ENCODE results near the gene SH3BP1. TPM values are rescaled to one million over a fixed set of nuclear protein-coding genes. Genes with fewer than 3 reads are reported as not detected.

The SH3BP1 gene
- total RNA-seq, 1 donor from 2014 or later = 88.4 TPM

DNA sequence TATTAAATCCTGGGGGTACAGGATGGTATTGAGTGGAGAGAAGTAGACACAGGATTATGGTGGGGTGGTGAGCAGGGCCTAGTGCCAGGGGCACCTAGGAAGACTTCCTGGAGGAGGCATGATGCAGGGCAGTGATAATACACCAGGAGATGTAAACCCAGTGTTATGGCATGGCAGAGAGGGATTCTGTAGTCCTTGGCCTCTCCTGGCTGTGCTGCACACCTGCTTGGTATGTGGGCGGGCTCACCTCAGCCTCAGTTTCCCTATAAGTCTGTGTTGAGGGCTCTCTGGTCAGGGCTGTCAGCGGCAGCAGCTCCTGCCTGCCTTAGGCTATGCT is 21.2 kb downstream of the SH3BP1 start:
- Mint-ChIP-seq H3K36me3 (ENCODE audit: low read depth) (peaks cover 21% of the 10 kb centered on the region), H3K4me1 (peaks cover 49% of the 10 kb centered on the region), H3K4me3 (peak overlapping the region; percentile 85), H3K27me3 (no peaks in the 10 kb centered on the region), H3K9me3 (no peaks in the 10 kb centered on the region), H3K27ac (peak overlapping the region; percentile 76)
- TF ChIP-seq, protein P1, sequence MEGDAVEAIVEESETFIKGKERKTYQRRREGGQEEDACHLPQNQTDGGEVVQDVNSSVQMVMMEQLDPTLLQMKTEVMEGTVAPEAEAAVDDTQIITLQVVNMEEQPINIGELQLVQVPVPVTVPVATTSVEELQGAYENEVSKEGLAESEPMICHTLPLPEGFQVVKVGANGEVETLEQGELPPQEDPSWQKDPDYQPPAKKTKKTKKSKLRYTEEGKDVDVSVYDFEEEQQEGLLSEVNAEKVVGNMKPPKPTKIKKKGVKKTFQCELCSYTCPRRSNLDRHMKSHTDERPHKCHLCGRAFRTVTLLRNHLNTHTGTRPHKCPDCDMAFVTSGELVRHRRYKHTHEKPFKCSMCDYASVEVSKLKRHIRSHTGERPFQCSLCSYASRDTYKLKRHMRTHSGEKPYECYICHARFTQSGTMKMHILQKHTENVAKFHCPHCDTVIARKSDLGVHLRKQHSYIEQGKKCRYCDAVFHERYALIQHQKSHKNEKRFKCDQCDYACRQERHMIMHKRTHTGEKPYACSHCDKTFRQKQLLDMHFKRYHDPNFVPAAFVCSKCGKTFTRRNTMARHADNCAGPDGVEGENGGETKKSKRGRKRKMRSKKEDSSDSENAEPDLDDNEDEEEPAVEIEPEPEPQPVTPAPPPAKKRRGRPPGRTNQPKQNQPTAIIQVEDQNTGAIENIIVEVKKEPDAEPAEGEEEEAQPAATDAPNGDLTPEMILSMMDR (IDR thresholded peaks at IDR 0.05) = no peak
- ChIA-PET POLR2A (interaction anchor here (1.5 to 8.0 kb wide), 9 partner anchors 13 to 183 kb away, joined by 5 to 181 read pairs (median 16); partner anchors contain the start of genes ANKRD54, GGA1 and LGALS1), CTCF (interaction anchor here (0.6 to 5.4 kb wide), 8 partner anchors 11 to 203 kb away, joined by 3 to 107 read pairs (median 8); partner anchors contain the start of genes LGALS1 and NOL12)
- no peak for ATAC-seq (ENCODE audit: low read depth)
- intact Hi-C loops (cut with micrococcal nuclease) = loop anchor here (1.0 kb wide), 2 partner anchors 21 to 203 kb away; no protein-coding TSS in a partner anchor
- no peak for DNase-seq

DNA sequence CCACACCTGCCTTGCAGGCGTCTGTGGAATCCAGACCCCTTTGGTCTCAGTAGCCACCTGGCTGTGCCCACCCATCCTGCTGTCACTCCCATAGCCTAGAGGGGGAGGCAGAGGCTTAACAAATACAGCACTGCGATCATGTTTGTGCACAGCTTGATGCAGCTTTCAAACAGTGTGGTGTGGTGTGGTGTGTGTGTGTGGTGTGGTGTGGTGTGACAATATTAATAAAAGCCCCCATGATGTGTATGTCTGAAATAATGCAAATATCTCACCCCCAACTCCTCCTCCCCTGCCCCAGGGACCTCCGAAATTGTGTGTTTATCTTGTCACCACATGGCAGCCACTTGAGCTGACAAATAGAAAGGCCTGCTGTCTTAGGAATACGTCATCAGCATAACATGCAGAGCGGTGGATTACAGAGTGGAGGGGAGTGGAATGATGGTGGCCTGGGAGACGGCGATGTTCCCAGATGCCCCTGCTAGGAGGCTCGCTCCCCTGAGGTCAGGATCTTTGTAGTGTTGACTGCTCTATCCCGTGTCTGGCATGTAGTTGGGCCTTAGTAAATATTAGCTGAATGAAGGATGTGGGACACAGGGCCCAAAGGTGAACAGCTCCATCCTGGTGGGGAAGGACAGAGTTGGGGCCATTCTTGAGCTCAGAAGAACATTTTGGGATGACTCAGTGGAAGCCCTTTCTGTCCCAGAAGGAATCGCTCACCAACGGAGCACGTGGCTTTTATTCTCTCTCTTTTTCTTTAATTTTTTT is 21.9 kb downstream of the SH3BP1 start:
- H3K9me3 Mint-ChIP-seq = no peaks in the 10 kb centered on the region
- TF ChIP-seq, protein P1 (IDR thresholded peaks at IDR 0.05) = no peak
- peak overlapping the region; percentile 85 for H3K27ac Mint-ChIP-seq
- ChIA-PET POLR2A (interaction anchor here (0.7 to 8.0 kb wide), 9 partner anchors 13 to 57 kb away, joined by 5 to 181 read pairs (median 9); partner anchors contain the start of genes GGA1 and LGALS1), CTCF (interaction anchor here (0.6 to 5.4 kb wide), 10 partner anchors 10 to 202 kb away, joined by 3 to 107 read pairs (median 8); partner anchors contain the start of genes GGA1, LGALS1 and NOL12)
- intact Hi-C loops (cut with micrococcal nuclease) = loop anchor here (1.0 kb wide), 2 partner anchors 20 to 202 kb away; no protein-coding TSS in a partner anchor
- peaks cover 49% of the 10 kb centered on the region for H3K4me1 Mint-ChIP-seq
- H3K36me3 Mint-ChIP-seq (ENCODE audit: low read depth) = peaks cover 23% of the 10 kb centered on the region
- H3K4me3 Mint-ChIP-seq = peak overlapping the region; percentile 85
- H3K27me3 Mint-ChIP-seq = no peaks in the 10 kb centered on the region
- ATAC-seq (ENCODE audit: low read depth) (no peak), DNase-seq (no peak)

DNA sequence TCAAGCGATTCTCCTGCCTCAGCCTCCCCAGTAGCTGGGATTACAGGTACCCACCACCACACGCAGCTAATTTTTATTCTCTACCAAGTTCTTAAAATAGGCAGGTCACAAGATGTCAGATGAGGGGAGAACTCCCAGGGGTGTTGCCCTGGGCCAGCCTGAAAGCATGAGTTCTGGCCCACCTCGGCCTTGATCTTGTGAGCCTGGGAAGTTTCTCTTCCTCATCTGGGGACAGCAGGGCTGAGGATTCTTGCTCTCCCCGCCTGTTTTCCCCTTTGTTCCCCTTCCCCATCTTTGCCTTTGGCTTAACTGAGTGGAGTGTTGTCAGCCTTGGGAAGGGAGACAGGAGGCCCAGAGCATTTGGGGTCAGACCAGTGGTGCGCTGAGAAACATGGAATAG is 22.6 kb downstream of the SH3BP1 start:
- DNase-seq (no peak), ATAC-seq (ENCODE audit: low read depth) (no peak)
- Mint-ChIP-seq H3K27ac (peak overlapping the region; percentile 85), H3K27me3 (no peaks in the 10 kb centered on the region), H3K9me3 (no peaks in the 10 kb centered on the region), H3K4me1 (peaks cover 49% of the 10 kb centered on the region), H3K36me3 (ENCODE audit: low read depth) (peaks cover 28% of the 10 kb centered on the region), H3K4me3 (peak overlapping the region; percentile 48)
- CTCF ChIA-PET = interaction anchor here (1.0 to 5.4 kb wide), 8 partner anchors 10 to 201 kb away, joined by 3 to 107 read pairs (median 6); partner anchors contain the start of genes GGA1, LGALS1 and NOL12
- TF ChIP-seq, protein P1 (IDR thresholded peaks at IDR 0.05) = no peak
- intact Hi-C loops (cut with micrococcal nuclease) = no loop called here
- POLR2A ChIA-PET = interaction anchor here (1.1 to 8.0 kb wide), 7 partner anchors 12 to 53 kb away, joined by 3 to 181 read pairs (median 11); partner anchors contain the start of genes GGA1 and LGALS1

DNA sequence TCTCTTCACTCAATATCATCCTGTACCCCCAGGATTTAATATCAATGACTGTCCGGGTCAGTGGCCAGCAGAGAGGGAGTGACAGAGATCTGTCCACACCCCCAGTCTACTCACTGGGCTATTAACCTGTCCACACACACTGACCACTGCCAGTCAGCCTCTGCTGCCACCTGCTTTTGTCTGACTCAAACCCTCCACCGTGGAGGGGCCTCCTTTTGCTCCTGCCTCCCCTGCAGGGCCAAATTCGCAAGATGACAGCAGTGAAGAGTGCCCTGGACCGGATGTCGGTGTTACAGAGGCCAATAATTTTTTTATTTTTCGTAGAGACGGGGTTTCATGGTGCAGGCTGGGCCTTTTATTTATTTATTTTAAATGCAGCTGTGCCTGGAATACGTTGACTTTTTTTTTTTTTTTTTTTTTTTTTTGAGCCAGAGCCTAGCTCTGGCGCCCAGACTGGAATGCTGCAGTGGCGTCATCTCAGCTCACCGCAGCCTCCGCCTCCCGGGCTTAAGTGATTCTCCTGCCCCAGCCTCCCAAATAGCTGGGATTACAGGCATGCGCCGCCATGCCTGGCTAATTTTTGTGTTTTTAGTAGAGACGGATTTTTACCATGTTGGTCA is 24.2 kb downstream of the SH3BP1 start:
- CTCF ChIA-PET = interaction anchor here (1.0 to 3.1 kb wide), 5 partner anchors 9 to 57 kb away, joined by 3 to 26 read pairs (median 5); no protein-coding TSS in a partner anchor
- peaks cover 39% of the 10 kb centered on the region for H3K4me1 Mint-ChIP-seq
- peaks cover 28% of the 10 kb centered on the region for H3K36me3 Mint-ChIP-seq (ENCODE audit: low read depth)
- ATAC-seq (ENCODE audit: low read depth) = no peak
- TF ChIP-seq, protein P1 (IDR thresholded peaks at IDR 0.05) = no peak
- H3K27me3 Mint-ChIP-seq = no peaks in the 10 kb centered on the region
- H3K4me3 Mint-ChIP-seq = no peak overlapping the region
- POLR2A ChIA-PET = interaction anchor here (0.6 to 8.0 kb wide), 4 partner anchors 10 to 184 kb away, joined by 5 to 181 read pairs (median 6); partner anchors contain the start of gene LGALS1
- peak overlapping the region; percentile 18 for H3K27ac Mint-ChIP-seq
- H3K9me3 Mint-ChIP-seq = no peaks in the 10 kb centered on the region
- DNase-seq = no peak
- intact Hi-C loops (cut with micrococcal nuclease) = no loop called here
